GM12878 (cell line): Measurements from ENCODE around the gene PROZ. TPM values are rescaled to one million over a fixed set of nuclear protein-coding genes. Genes with fewer than 3 reads are reported as not detected.

Experiments
- ATAC-seq: fragments of 200-7000 bp; cut with Tn5 transposase; 3 replicates; pipeline ENCODE4 v1.9.1; 2020; ENCODE audit warnings: mild to moderate bottlenecking, moderate library complexity
- BruUV-seq: library from RNA; stranded (reverse); fragments of 400-500 nt; replicated peaks from 2 replicates; lab custom pipeline; 2021; lab: Mats Ljungman, UMichigan
- CTCF ChIA-PET: fragments of 300-600 bp; sonication (Branson Sonifier 250); formaldehyde crosslinking; extraction: SDS; loops from one replicate; lab custom pipeline; 2021; ENCODE audit warnings: inconsistent platforms; lab: Yijun Ruan, JAX
- POLR2A ChIA-PET: fragments of 350-600 bp; formaldehyde crosslinking; extraction: SDS; loops from one replicate; lab custom pipeline; 2021; ENCODE audit warnings: inconsistent platforms; lab: Charles Lee
- RAD21 ChIA-PET: fragments of 300-600 bp; sonication (Branson Sonifier 250); formaldehyde crosslinking; loops from one replicate; lab custom pipeline; 2023; ENCODE audit warnings: antibody characterized with exemption; ENCODE audit not compliant: unreplicated experiment; lab: Charles Lee
- SMC1A ChIA-PET: fragments of 300-600 bp; sonication (Branson Sonifier 250); formaldehyde crosslinking; loops from one replicate; lab custom pipeline; 2023; ENCODE audit not compliant: unreplicated experiment, uncharacterized antibody; lab: Charles Lee
- DNase-seq: peaks from one replicate; pipeline ENCODE4 v3.0.0-alpha.2; 2011; ENCODE audit warnings: low read depth, low spot score
- FAIRE-seq: peaks from 3 replicates; lab custom pipeline; 2011; peaks lifted over from hg19 to GRCh38; lab: Jason Lieb, UNC
- H2AFZ ChIP-seq: 2 replicates; pipeline ENCODE4 v1.6.0; 2011; ENCODE audit warnings: low read depth, low read length, control low read depth; ENCODE audit not compliant: control insufficient read depth
- H3K27ac ChIP-seq: 2 replicates; pipeline ENCODE4 v1.5.1; 2011; ENCODE audit warnings: control low read depth; ENCODE audit not compliant: control insufficient read depth, insufficient read depth
- H3K27me3 ChIP-seq, 2 experiments: replicated peaks in 1 of 2; 2 replicates each; pipeline versions ENCODE4 v1.6.0 to v1.6.1; 2011; ENCODE audit warnings: low read length in 1 of 2; ENCODE audit not compliant: control insufficient read depth in 2 of 2, insufficient read depth in 2 of 2
- H3K36me3 ChIP-seq, 2 experiments: 2 replicates each; pipeline ENCODE4 v1.5.1; 2011; ENCODE audit warnings: low read length in 1 of 2; ENCODE audit not compliant: control insufficient read depth in 2 of 2, insufficient read depth in 2 of 2
- H3K4me1 ChIP-seq: 2 replicates; pipeline ENCODE4 v1.6.1; 2011; ENCODE audit warnings: mild to moderate bottlenecking, low read length, moderate library complexity, mixed read lengths; ENCODE audit not compliant: control insufficient read depth, insufficient read depth
- H3K4me2 ChIP-seq: 2 replicates; pipeline ENCODE4 v1.6.0; 2011; ENCODE audit warnings: control low read depth; ENCODE audit not compliant: control insufficient read depth, insufficient read depth
- H3K4me3 ChIP-seq: fragments of 200-600 bp; sonication (generic); 2 replicates; pipeline ENCODE4 v1.5.1; 2016
- H3K79me2 ChIP-seq: 2 replicates; pipeline ENCODE4 v1.6.0; 2011; ENCODE audit warnings: low read length; ENCODE audit not compliant: control insufficient read depth, insufficient read depth
- H3K9ac ChIP-seq: 2 replicates; pipeline ENCODE4 v1.8.0; 2011; ENCODE audit warnings: low read length, control low read depth, mixed read lengths; ENCODE audit not compliant: control insufficient read depth, insufficient read depth
- H3K9me3 ChIP-seq: replicated peaks from 3 replicates; pipeline ENCODE4 v1.5.1; 2011; ENCODE audit warnings: mild to moderate bottlenecking, low read length; ENCODE audit not compliant: control insufficient read depth, insufficient read depth
- H4K20me1 ChIP-seq: 2 replicates; pipeline ENCODE4 v1.6.0; 2011; ENCODE audit not compliant: control insufficient read depth, insufficient read depth
- CEBPB ChIP-seq, 2 experiments: fragments of 150-350 bp in 1 of 2; IDR thresholded peaks; 2 replicates each; pipeline ENCODE4 v1.6.1; 2012 to 2014; ENCODE audit warnings: low read depth in 2 of 2, low read length in 2 of 2, borderline replicate concordance in 1 of 2, inconsistent platforms in 1 of 2
- CTCF ChIP-seq, 3 experiments: IDR thresholded peaks in 2 of 3; conservative IDR thresholded peaks in 1 of 3; 2 replicates each; pipeline ENCODE4 v1.5.1; 2011; ENCODE audit warnings: low read depth in 3 of 3, low read length in 3 of 3, mild to moderate bottlenecking in 3 of 3, control low read depth in 2 of 3, moderate library complexity in 2 of 3, inconsistent platforms in 1 of 3, mixed read lengths in 1 of 3; ENCODE audit not compliant: control insufficient read depth in 2 of 3, insufficient read depth in 1 of 3; ENCODE audit errors: extremely low read depth in 1 of 3
- MTA2 ChIP-seq: fragments of 450-650 bp; IDR thresholded peaks from 2 replicates; pipeline ENCODE4 v1.6.1; 2016; ENCODE audit warnings: low read depth, mild to moderate bottlenecking, moderate library complexity
- NFYB ChIP-seq: IDR thresholded peaks from 2 replicates; pipeline ENCODE4 v1.6.1; 2011; ENCODE audit warnings: low read depth, mild to moderate bottlenecking, low read length, improper control_type of control experiment, moderate library complexity; ENCODE audit not compliant: insufficient read depth
- NKRF ChIP-seq: fragments of 450-650 bp; conservative IDR thresholded peaks from 2 replicates; pipeline ENCODE4 v1.6.1; 2017; ENCODE audit warnings: mild to moderate bottlenecking, moderate library complexity
- POLR2A ChIP-seq: IDR thresholded peaks from 2 replicates; pipeline ENCODE4 v1.6.1; 2011; ENCODE audit warnings: low read depth, mild to moderate bottlenecking, low read length
- RAD21 ChIP-seq: IDR thresholded peaks from 2 replicates; pipeline ENCODE4 v1.6.1; 2011; ENCODE audit warnings: mild to moderate bottlenecking, low read depth, low read length, moderate library complexity; ENCODE audit not compliant: insufficient read depth
- SKIL ChIP-seq: fragments of 450-650 bp; IDR thresholded peaks from 2 replicates; pipeline ENCODE4 v1.6.1; 2017; ENCODE audit warnings: mild to moderate bottlenecking, low read depth, inconsistent platforms; ENCODE audit not compliant: poor library complexity, severe bottlenecking
- YY1 ChIP-seq: IDR thresholded peaks from 2 replicates; pipeline ENCODE4 v1.6.1; 2011; ENCODE audit warnings: low read depth, mild to moderate bottlenecking, low read length
- ZBTB11 ChIP-seq: fragments of 450-650 bp; formaldehyde crosslinking; IDR thresholded peaks from 2 replicates; pipeline ENCODE4 v1.5.0; 2022; ENCODE audit warnings: mild to moderate bottlenecking, missing genetic modification characterization
- ZNF207 ChIP-seq: fragments of 450-650 bp; IDR thresholded peaks from 2 replicates; pipeline ENCODE4 v1.6.1; 2014; ENCODE audit warnings: antibody characterized with exemption, mild to moderate bottlenecking, borderline replicate concordance
- ZNF384 ChIP-seq: IDR thresholded peaks from 2 replicates; pipeline ENCODE4 v1.6.1; 2012; ENCODE audit warnings: low read depth, mild to moderate bottlenecking, low read length, improper control_type of control experiment, borderline replicate concordance
- ZZZ3 ChIP-seq: IDR thresholded peaks from 2 replicates; pipeline ENCODE4 v1.6.1; 2011; ENCODE audit warnings: low read depth; ENCODE audit not compliant: control insufficient read depth, insufficient read length
- WGBS: methylation state at CpG from one replicate; pipeline ENCODE4 v1.1.6; 2016; ENCODE audit warnings: low lambda C conversion rate; ENCODE audit not compliant: insufficient replicate concordance, insufficient coverage; ENCODE audit errors: missing lambda C conversion rate; 5-methylcytosine and 5-hydroxymethylcytosine counted together
- in situ Hi-C: fragments of 300-500 bp; cut with MboI; formaldehyde crosslinking; loops from 9 replicates; pipeline ENCODE4 v1.14.3; 2018; ENCODE audit warnings: mixed read lengths
- intact Hi-C: fragments of 100-400 bp; cut with micrococcal nuclease; formaldehyde crosslinking; loops from one replicate; pipeline ENCODE4 v1.14.2; 2022; ENCODE audit not compliant: unreplicated experiment
- polyA plus RNA-seq, 11 experiments: library from polyadenylated mRNA; depleted of rRNA in 4 of 11; unstranded in 6 of 11; stranded (reverse) in 5 of 11; fragments of >200 nt; fragmentation: Nextera tagmentation in 4 of 11; fragmentation: Illumina TruSeq in 1 of 11; extraction: Ambion mirVana in 4 of 11; extraction: Trizol in 1 of 11; gene quantifications; 1 replicate in 1 of 11; 2 replicates in 10 of 11; pipeline versions ENCODE4 v1.2.1 to v1.2.3, GENCODE V29; 2011 to 2016; ENCODE audit warnings: inconsistent platforms in 2 of 11, missing spikeins in 2 of 11, low read depth in 1 of 11
- total RNA-seq, 4 experiments: library from RNA; depleted of rRNA in 3 of 4; stranded (reverse); fragments of >200 nt in 3 of 4; fragmentation: Illumina TruSeq in 1 of 4; extraction: Trizol in 1 of 4; gene quantifications; 2 replicates each; pipeline versions ENCODE4 v1.2.1 to v1.2.3, GENCODE V29; 2013 to 2021

Gene PROZ
- total and polyA plus RNA-seq, 10 of the 15 experiments (the other 5 are each of a cell fraction or from before 2014, with no cell fraction given) = 0.07 to 0.24 (median 0.21) TPM; not detected in 7

- TF ChIP-seq SKIL = no peak
- no peak for TF ChIP-seq NKRF
- TF ChIP-seq RAD21 = no peak
- TF ChIP-seq ZZZ3 = no peak
Measured at GRCh38 chr13:113167155-113167554, 8.7 kb downstream of the PROZ start (continued).

GRCh38 chr13:113167575-113167974 lies 9.1 kb downstream of the PROZ start:
- H3K9ac ChIP-seq = no peak overlapping the region
- no peaks in the 10 kb centered on the region for H3K9me3 ChIP-seq
- SMC1A ChIA-PET = no interaction called here
- POLR2A ChIA-PET = no interaction called here
- DNase-seq = no peak
- intact Hi-C loops (no loop called here), in situ Hi-C loops (no loop called here)
- no peak overlapping the region for H3K4me3 ChIP-seq
- H3K4me1 ChIP-seq = no peaks in the 10 kb centered on the region
- no peak for FAIRE-seq
- H4K20me1 ChIP-seq = no peaks in the 10 kb centered on the region
- H3K79me2 ChIP-seq = no peaks in the 10 kb centered on the region
- no peak overlapping the region for H2AFZ ChIP-seq
- RAD21 ChIA-PET = no interaction called here
- CTCF ChIA-PET = no interaction called here
- WGBS = 96% methylated on average over 3 of the region's 3 CpGs
- no peak overlapping the region for H3K27ac ChIP-seq
- no peak overlapping the region for H3K4me2 ChIP-seq
- ATAC-seq = no peak
- BruUV-seq = no TSS peak
- peaks cover 0 to 6% of the 10 kb centered on the region in 2 experiments; a peak in 3 of 4 replicates for H3K36me3 ChIP-seq
- H3K27me3 ChIP-seq = no peaks in the 10 kb centered on the region
- no peak for TF ChIP-seq YY1
- TF ChIP-seq ZNF384 = no peak
- no peak for TF ChIP-seq ZBTB11 (CRISPR knock-in tag)
- TF ChIP-seq ZNF207 = no peak
- no peak for TF ChIP-seq NFYB
- TF ChIP-seq MTA2 = no peak
- TF ChIP-seq CEBPB (IDR thresholded peaks at IDR 0.05; ENCODE audit: borderline replicate concordance in 1 of 2, low read depth in 2 of 2, low read length in 2 of 2) = no peak
- TF ChIP-seq CTCF (IDR thresholded peaks at IDR 0.05 in 2 of 3, conservative IDR thresholded peaks at IDR 0.05 in 1 of 3; ENCODE audit: control insufficient read depth in 2 of 3, extremely low read depth in 1 of 3, insufficient read depth in 1 of 3, low read depth in 3 of 3, low read length in 3 of 3) = no peak
- no peak for TF ChIP-seq POLR2A
